ENCODE measurements around the gene RNF224. TPM values are rescaled to one million over a fixed set of nuclear protein-coding genes. Genes with fewer than 3 reads are reported as not detected.

The RNF224 gene
- total and polyA plus RNA-seq, 2 of the 13 experiments (the other 11 are each of a cell fraction or from before 2014, with no cell fraction given), result 0.09 TPM; not detected in 1

GRCh38 chr9:137277329-137278041 is 50.2 kb downstream of the RNF224 start, which contains the start of gene TOR4A (continued):
- TF ChIP-seq HCFC1 (IDR thresholded peaks at IDR 0.05; ENCODE audit: low read depth, low read length) (no peak; the same call in 1 of the 2 replicates), PTBP1 (IDR thresholded peaks at IDR 0.05; ENCODE audit: low read depth, low read length, poor library complexity, severe bottlenecking) (peak; percentile 35), ARID5B (CRISPR knock-in tag; IDR thresholded peaks at IDR 0.05) (peak; percentile 63), SCMH1 (CRISPR knock-in tag; IDR thresholded peaks at IDR 0.05; ENCODE audit: borderline replicate concordance) (no peak), KDM4B (CRISPR knock-in tag; IDR thresholded peaks at IDR 0.05) (peak; percentile 10; the same call in 1 of the 2 replicates), TBL1XR1 (IDR thresholded peaks at IDR 0.05; ENCODE audit: borderline replicate concordance, low read length, partially characterized antibody) (no peak), ZNF572 (CRISPR knock-in tag; IDR thresholded peaks at IDR 0.05) (no peak; the same call in 1 of the 2 replicates), SAP130 (CRISPR knock-in tag; IDR thresholded peaks at IDR 0.05; ENCODE audit: low read depth) (peak; percentile 96), ELF1 (CRISPR knock-in tag; IDR thresholded peaks at IDR 0.05) (peak; percentile 91), SKIL (CRISPR knock-in tag; IDR thresholded peaks at IDR 0.05; ENCODE audit: borderline replicate concordance) (no peak; the same call in 1 of the 2 replicates), ZNF615 (CRISPR knock-in tag; IDR thresholded peaks at IDR 0.05; ENCODE audit: borderline replicate concordance) (0 out of 2 replicates have a peak, but pooled peaks have one; percentile 9), PRPF4 (IDR thresholded peaks at IDR 0.05; ENCODE audit: low read depth, low read length, poor library complexity, severe bottlenecking) (no peak), FOXJ3 (CRISPR knock-in tag; IDR thresholded peaks at IDR 0.05; ENCODE audit: borderline replicate concordance) (0 out of 2 replicates have a peak, but pooled peaks have one; percentile 25), PAX8 (CRISPR knock-in tag; IDR thresholded peaks at IDR 0.05; ENCODE audit: borderline replicate concordance) (no peak), FOXP4 (CRISPR knock-in tag; IDR thresholded peaks at IDR 0.05) (peak; percentile 46), ZNF264 (CRISPR knock-in tag; IDR thresholded peaks at IDR 0.05) (no peak; the same call in 1 of the 2 replicates), ZNF282 (IDR thresholded peaks at IDR 0.05; ENCODE audit: partially characterized antibody) (no peak), ZNF350 (CRISPR knock-in tag; IDR thresholded peaks at IDR 0.05; ENCODE audit: borderline replicate concordance, low read depth) (no peak; the same call in 1 of the 2 replicates), SNAPC5 (CRISPR knock-in tag; IDR thresholded peaks at IDR 0.05; ENCODE audit: borderline replicate concordance) (no peak), GTF3A (CRISPR knock-in tag; conservative IDR thresholded peaks at IDR 0.05) (no peak), ZNF775 (CRISPR knock-in tag; IDR thresholded peaks at IDR 0.05; ENCODE audit: borderline replicate concordance) (no peak), ZNF772 (CRISPR knock-in tag; IDR thresholded peaks at IDR 0.05) (peak; percentile 95)
